T follicular helper cell (primary cell): ENCODE results near the gene ESD.

ENCODE experiments used
- DNase-seq: peaks from one replicate; pipeline ENCODE4 v3.0.0-alpha.2; 2020; ENCODE audit warnings: low read depth

Gene ESD

DNA sequence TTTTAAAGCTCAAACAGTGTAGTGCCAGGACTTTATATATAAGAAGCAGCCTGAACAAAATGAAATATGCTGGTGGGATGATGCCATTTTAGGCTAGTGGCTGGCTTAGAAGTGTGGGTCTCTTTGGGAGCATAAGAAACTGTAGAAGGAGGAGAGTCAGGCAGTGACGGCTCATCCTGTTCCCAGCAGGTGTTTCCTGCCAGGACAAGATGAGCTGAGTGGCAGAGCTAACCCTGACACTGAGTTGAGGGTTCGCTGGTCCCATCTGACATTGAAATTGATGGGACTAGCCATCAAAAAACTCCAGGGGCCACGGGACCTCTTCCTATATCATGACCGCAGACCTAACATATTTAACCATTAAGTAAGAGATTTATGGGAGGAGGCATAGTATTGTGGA lies 51.3 kb downstream of the ESD start:
- no peak for DNase-seq

DNA sequence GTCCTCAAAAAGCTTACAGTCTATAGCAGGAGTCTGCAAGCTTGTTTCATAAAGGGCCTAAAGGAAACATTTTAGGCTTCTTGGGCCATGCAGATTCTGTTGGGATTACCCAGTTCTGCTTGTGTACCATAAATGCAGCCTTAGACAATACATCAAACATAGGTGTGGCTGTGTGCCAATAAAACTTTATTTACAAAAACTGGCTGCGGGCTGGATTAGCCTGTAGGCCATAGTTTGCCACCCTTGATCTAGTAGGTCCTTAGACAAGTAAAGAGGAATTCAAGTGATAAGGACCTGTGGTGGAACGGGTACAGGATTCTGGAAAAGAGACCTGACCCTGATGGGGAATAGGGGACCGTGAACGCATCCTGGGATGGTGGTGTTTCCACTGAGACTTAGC lies 51.9 kb downstream of the ESD start:
- no peak for DNase-seq

DNA sequence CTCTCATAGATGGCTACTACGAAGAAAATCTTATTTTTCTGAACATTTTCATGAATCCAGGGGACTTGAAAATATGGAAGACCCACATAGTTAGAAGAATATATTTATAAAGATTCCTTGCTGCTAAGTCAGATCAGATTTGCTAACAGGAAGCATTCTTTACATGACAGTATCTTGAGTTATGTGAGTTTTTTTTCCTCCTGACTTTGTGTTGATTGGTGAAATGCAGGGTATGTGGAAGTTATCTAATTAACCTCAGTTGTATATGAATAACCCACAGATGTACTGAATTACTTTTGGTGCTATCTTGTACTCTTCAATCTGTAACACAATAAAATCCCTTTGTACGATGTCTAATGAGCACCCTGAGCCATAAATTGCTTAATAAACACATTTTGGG lies 53.8 kb downstream of the ESD start:
- DNase-seq, result no peak

DNA sequence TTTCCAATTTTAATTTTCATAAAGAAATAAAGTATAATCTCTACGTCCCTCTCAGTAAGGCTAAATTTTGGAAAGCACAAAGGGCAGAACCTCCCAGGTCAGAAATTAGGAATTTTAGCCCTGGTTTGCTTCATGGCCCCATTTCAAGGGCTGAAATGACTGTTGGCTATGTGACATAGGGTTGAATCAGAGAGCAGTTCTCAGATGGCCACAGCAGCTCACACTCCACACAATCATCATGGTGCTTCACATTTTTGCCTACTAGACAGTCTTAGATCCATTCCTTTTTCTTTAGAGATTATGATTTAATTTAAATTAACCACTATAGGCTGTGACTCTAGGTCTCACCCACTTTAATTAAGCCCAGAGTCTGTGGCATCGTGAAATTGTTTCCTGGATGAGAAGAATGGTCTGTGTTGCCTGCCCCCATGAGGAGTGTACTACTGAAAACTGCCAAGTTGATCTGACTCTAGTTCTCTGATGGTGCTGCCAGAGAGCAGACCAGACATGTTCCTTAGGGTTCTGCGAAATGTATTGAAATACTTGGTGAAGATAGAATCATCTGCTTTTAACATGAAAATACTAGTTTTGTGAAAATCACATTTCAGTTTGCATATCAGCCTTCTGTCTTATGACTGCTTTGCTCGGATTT lies 57.4 kb downstream of the ESD start:
- DNase-seq, result no peak

DNA sequence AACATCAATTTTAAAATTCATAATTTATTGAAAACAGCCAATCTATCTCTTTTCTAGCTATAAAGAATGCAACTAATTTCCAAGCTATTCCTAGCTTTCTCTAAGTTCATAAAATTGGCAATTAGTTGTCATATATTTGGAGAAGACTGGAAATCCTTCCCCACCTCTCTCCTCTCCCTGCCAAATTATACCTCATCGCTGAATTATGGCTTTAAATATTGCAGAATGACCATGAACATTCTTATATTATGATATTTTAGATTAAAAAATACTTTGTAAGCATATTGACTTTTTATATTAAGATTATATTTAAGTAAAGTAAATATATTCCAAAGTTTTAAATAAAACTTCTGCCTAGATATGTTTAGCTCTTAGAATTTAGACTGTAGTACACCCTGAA lies 58.2 kb downstream of the ESD start:
- DNase-seq, result no peak

DNA sequence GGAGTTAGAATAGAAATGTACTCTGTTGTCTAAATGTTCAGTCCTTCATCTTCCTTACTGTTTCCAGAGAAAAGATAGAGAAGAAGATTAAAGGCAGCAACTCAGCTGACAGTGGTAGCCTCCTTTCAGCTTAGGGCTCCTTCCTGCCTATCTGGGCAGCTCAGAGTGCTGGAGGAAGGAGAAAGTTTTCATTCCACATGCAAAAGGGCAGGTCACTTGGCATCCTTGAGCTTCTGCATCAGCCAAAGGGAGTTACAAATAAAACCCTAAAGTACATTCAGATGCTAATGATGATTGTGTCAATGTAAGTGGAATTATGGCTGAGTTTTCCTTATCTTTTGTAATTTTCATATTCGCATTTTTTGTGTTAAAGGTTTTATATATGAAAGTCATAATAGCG lies 58.9 kb downstream of the ESD start:
- no peak for DNase-seq

DNA sequence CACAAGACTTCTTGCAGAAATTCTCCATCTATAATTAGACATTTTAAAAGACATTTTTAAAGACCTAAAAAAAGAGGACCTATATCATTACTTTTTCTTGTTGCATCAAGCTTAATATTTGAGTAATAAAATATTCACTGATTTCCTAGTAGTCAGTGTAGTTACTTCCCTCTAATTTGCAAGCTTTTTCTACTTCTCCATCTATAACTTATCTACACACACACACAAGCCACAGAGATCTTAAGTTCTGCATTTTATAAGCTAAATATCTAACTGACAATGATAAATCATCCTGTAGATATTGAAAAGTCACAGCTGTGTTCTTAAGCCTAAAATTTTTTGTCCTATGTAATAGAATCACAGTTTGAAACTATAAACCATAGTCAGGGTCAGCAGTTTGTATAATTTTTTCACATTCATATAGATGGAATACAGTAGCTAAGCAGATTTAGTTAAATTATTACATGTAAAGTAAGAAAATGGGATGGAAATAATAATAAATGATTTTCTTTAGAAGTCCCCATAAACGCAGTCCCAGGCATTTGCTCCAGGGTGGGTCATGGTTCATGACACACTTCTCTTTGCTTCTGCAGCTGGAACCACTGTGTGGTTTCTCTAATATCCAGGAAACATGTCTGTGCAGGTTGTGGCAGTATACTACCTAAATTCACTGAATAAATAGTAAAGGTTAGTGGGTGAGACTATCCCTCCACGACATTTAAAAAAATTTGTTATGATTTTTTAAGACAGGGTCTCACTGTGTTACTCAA lies 60.2 kb downstream of the ESD start:
- no peak for DNase-seq

DNA sequence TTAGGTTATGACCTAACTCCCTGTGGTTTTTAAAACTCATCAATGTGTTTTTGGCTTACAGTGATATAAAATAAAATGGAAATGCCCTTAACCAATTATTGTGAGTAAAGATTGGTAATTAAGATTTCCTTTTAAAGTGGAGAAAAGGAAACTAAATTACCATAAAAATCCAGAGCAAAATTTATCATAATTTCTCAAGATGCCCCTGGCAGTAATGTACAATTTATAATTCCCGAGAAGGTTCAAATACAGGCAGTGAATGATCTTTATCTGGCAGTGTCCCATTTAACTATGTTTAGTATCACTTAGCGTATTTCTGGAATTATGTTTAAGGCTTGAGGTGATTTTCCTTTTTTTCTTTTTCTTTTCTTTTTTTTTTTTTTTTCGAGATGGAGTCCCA lies 61.5 kb downstream of the ESD start:
- DNase-seq, result no peak

DNA sequence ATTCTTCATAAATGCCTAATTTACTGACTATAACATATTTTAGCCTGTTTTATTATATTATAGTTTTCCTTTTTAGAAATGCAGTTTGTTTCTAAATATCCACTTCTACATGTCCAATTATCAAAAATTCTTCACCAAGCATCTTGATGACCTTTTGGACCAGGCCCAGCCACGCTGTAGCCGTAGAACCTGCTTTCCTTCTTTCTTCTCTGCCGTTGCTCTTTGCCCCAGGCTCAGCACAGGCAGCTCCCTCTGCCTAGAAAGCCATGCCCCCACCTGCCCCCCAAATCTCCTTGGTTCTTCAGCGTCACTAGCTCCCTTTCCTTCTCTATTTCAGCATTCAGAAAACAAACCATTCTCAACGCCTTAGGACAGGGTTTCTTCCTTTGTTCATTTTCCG lies 65.4 kb downstream of the ESD start:
- DNase-seq, result no peak

DNA sequence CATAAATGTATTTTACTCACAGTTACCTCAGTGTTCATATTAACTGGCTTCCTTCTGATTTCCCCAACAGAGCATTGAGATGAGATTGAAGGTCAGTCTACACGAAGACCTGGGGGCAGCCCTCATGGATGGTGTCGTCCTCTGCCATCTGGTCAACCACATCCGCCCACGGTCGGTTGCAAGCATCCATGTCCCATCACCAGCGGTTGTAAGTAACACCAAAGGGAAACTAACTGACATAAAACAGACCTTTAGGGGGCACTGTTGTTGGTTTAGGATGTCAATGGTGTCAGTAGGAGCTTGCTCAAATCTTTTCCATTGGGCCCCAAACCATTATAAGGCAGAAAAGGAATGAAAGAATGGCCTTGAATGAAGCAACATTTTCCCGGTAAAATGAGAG lies 68.2 kb downstream of the ESD start:
- no peak for DNase-seq

DNA sequence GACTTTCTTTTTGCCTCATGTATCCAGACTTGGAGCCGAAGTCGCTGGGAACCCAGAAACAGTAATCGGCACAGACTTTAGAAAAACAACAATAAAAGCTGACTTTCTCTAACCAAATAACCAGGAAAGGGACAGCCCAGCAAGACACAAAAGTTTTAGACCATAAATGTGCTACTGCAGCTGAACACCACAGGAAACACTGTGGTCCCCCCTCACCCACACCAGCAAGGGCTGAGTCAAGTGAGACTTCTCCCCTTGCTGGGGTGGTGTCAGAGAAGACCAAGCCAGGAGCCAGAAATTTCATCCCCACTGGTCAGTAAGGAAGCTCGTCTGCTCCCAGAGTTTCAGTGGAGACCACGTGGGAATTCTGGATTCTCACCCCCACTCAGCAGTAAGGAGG lies 70.6 kb downstream of the ESD start:
- no peak for DNase-seq
